Activated CD4-positive, CD25-positive, alpha-beta regulatory T cell treated with anti-CD3 and anti-CD28 coated beads, Interleukin-2, amount 50 U/mL, for 72 hours (primary cell): ENCODE results near the gene STUB1.

Experiments used
- DNase-seq: peaks from one replicate; pipeline ENCODE4 v3.0.0; 2021

STUB1 gene

DNA sequence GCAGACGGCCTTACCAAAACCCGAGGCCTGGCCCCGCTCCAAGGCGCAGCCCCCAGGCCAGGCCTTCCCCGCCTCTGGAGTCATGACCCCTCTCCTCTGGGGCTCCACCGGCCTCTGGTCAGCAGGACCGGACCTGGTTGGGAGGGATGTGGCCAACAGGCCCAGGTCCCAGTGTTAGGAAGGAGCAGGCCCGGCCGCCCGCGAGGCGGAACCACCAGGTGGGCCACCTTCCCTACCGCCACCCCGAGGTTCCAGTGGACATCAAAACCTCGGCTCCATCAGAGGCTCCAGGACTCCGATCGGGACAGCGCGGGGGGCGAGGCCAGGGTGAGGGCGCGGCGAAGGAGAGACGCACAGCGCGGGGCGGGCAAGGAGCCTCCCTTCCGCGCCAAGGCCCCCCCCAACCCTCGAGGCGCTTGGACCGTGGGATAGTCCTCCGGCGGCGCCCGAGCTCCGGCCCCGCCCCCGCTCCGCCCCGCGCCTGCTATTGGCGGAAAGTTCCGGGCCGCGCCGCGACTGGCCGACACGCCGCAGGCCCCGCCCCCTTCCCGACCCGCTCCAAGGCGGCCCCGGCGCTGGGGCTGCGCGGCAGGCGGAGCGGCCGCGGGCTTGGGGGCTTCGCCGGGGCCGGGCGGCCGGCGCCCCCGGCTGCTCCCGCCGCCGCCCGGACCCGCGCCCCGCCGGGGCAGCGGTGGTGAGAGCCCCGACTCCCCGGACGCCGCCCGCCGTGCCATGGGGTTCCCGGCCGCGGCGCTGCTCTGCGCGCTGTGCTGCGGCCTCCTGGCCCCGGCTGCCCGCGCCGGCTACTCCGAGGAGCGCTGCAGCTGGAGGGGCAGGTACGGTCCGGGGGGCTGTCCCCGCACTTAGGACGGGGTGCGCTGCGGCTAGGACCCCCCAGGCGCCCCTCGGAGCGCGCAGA, 34.6 kb downstream of the STUB1 start, which contains the start of gene METRN:
TSS of gene METRN (plus strand) at position 561 of the 919 bp plus-strand sequence. CDS start at position 733, 172 bp downstream.
- DNase-seq: peak; percentile 95

DNA sequence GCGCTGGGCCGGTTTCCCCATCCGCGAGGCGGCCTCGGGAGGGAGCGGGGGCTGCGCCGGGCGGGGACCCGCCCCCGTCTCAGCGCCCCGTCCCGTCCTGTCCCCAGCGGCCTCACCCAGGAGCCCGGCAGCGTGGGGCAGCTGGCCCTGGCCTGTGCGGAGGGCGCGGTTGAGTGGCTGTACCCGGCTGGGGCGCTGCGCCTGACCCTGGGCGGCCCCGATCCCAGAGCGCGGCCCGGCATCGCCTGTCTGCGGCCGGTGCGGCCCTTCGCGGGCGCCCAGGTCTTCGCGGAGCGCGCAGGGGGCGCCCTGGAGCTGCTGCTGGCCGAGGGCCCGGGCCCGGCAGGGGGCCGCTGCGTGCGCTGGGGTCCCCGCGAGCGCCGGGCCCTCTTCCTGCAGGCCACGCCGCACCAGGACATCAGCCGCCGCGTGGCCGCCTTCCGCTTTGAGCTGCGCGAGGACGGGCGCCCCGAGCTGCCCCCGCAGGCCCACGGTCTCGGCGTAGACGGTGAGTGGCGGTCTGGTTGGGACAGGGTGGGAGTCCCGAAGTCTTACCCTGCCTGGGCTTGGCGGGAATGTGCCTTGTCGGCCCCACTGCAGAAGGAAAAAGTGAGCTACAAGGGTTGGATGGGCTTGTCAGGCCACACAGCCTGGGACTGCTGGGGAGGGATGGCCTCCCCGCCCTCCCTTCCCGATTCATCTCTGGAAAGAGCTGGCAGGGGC, 35.4 kb downstream of the STUB1 start:
- DNase-seq: peak; percentile 44

DNA sequence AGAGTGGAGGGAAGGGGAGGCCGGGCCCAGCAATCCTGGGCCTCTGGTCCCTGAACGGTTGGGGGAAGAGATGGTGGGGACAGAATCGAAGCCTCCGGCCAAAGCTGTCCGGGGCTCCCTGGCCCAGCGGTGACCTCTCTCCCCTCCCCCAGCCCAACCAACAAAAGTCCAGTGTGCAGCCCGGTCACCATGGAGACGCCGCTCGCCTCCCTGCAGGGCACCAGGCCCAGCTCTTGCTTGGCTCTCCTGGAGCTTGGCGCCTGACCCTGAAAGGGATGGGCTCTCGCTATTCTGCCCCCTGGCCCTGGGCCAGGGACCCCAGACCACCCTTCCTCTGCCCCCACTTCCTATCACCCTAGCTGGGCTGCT, 36.0 kb downstream of the STUB1 start:
- DNase-seq: no peak

DNA sequence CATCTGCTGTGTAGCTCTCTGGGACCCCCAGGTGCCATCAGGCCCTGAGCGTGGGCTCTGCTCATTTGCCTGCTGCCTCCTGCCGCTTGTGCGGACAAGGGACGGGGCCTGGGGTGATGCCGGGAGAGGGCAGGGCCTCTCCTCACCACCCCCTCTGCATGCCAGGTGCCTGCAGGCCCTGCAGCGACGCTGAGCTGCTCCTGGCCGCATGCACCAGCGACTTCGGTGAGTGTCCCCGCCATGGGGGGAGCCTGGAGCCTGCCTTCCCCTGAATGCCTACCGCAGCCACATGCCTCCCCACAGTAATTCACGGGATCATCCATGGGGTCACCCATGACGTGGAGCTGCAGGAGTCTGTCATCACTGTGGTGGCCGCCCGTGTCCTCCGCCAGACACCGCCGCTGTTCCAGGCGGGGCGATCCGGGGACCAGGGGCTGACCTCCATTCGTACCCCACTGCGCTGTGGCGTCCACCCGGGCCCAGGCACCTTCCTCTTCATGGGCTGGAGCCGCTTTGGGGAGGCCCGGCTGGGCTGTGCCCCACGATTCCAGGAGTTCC, 36.6 kb downstream of the STUB1 start:
- no peak for DNase-seq

DNA sequence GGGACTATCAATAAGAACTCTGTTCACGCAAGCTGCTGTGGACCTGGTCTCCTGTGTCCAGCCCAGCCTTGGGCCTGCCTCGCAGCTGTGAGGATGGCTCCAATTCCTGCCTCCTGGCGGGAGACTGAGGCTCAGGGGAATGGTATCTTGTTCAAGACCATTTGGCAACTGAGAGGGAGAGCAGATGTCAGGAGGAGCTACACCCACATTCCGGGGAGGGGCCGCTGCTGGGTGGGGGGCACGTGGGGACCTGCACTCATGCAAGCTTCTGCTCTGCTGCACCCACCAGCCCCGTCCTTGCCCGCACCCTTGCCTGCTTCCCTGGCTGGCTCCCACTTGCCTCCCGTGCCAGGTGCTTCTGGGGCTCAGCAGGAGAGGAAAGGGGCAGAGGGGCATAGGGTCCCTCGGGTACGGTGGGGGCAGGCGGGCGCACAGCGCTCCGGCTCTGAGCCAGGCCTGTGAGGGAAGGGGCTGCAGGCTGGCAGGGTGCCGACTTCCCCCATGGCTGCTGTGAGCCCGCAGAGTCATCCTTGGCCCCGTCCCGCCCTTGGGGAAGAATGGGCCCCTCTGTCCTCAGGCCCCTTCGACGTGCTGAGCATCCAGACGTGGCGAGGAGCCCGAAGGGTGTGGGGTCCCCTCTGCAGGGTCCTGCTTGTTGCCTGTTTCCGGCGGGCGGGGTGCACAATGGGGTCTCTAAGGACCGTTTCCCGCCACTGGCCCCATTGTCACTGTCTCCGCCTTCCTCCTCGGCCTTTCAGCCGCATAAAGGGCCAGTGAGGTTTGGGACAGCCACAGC, 37.4 kb downstream of the STUB1 start:
- DNase-seq: no peak

DNA sequence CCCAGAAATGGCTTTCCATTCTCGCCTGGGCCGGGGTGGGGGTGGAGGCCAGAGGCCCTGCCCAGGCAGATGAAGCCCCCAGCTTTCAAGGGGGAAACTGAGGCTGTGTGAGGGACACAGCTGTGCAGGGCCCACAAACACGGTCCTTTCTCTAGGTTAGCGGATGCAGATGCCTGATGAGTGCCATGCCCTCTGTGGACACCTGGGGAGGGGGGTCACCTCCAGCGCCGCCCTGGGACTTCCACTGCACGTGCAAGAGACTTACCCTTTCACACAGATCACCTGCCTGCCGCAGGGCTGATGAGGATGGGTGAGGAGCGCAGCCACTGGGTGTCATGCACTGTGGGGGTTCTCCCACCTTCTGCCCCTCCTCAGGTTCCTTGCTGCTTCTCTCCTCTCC, 38.2 kb downstream of the STUB1 start:
- no peak for DNase-seq

DNA sequence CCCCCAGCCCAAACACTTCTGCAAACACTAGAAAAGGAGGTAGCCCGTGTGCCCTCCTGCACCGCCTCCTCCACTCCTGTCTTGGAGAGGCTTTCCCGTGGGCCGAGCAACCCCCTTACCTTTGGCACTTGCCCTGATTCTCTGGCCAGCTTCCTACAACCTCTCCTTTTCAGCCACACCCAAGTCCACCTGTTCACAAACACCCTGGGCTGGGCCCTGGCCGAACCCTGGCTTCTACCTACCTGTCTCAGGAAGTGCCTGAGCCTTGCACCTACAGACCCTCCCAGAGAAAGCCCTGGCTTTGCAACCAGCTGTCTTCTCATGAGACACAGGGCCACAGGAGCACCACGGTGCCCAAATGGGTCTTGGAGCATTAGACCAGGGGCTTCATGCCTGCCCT, 38.7 kb downstream of the STUB1 start:
- no peak for DNase-seq

DNA sequence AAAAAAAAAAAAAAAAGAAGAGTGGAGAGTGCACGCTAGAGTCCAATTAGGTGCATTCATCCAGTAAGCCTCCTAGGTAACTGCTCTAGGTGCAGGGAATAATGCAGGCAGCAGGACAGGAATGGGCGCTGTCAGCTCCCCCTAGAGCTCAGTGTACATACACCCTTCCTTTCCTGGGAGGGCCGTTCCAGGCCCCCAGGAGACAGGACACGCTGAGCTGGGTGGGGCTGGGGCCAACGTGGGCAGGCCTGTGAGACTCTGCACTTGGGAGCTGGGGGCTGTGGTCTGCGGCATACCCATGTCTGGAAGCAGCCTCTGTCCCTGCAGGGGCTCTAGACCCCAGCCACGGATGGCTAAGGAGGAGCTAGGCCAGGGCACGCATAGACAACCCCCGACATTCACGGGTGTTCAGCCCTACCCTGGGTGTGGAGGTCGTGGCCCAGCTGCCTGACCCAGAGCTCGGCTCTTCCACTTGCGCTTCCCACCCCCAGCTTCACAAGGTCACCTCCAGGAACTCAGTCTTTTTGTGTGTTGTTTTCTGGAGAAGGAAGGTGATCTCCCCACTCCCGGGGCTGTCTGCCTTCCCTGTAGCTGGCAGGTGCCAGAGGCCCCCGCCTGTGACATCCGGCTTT, 39.7 kb downstream of the STUB1 start:
- DNase-seq: no peak

DNA sequence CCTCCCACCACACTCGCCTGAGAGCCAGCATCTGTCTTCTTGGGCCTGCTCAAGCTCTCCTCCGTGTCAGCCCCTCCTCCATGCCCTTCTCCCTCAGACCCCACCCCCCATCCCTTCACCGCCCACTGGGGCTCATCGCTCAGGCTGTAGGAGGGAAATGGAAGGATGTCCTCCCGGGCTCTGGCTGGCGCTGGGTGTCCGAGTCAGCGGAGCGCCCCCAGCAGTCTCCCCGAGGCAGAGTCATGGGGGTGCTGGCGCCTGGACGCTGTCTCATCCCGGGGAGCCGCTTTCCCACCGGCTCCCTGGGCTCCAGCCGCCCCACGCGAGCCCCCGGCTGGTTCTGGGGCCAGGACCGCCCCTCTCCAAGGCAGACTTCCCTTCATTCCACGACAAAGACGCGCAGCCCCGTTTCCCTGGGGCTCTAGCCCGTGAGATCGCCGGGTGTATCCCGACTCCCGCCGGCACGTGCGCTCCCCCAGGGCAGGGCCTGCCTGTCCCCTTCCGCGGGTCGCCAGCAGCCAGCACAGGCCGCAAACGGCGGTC, 40.3 kb downstream of the STUB1 start:
- peak; percentile 48 for DNase-seq

DNA sequence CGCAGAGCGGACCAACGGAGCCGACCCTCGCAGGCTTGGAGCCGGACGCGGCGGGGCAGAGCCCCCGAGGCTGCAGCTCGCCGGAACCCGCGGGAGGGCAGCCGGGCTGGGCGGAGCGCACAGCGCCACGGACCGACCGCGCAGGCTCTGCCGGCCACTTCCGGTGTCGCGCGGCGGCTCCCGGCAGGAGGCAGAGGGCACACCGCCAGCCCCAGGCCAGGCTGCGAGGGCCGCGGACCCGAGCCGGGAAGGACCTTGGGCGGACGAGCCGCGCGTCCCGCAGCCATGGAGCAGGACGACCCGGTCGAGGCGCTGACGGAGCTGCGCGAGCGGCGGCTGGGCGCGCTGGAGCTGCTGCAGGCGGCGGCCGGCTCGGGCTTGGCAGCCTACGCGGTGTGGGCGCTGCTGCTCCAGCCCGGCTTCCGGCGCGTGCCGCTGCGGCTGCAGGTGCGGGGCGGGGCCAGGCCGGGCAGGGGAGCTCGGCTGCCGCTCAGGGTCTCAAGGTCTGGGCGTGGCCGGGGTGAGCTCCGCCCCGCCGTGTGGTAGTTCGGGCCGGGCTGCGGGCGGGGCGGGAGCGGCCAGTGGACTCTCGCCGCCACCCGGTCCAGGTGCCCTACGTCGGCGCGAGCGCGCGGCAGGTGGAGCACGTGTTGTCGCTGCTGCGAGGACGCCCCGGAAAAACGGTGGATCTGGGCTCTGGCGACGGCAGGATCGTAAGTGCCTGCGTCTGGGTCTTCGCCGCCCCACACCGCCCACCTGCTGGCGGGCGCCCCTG, 41.0 kb downstream of the STUB1 start, which contains the start of gene ANTKMT:
TSS of gene ANTKMT (plus strand) at position 157 of the 775 bp plus-strand sequence. CDS start at position 286, 129 bp downstream.
- DNase-seq: peak; percentile 83

DNA sequence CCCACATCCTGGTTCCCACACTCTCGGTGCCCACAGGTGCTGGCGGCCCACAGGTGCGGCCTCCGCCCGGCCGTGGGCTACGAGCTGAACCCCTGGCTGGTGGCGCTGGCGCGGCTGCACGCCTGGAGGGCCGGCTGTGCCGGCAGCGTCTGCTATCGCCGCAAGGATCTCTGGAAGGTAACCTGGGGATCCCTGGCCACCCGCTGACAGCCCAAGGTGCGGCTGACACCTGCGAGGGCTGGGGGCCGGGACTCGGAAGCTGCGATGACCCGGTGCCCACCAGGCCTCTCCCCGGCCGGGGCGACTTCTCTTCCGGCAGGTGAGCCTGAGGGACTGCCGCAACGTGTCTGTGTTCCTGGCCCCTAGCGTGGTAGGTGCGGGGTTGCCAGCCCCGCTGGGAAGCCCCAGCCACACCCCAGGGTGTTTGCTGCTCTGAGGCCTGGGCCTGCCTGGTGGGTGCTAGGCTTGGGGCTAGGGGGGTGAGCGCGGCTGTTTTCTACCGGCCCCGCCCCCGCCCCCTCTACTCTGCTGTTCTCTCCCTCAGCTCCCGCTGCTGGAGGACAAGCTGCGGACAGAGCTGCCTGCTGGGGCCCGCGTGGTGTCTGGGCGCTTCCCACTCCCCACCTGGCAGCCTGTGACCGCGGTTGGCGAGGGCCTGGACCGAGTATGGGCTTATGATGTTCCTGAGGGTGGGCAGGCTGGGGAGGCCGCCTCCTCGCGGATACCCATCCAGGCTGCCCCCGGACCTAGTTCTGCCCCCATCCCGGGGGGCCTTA, 41.7 kb downstream of the STUB1 start:
- DNase-seq: no peak

DNA sequence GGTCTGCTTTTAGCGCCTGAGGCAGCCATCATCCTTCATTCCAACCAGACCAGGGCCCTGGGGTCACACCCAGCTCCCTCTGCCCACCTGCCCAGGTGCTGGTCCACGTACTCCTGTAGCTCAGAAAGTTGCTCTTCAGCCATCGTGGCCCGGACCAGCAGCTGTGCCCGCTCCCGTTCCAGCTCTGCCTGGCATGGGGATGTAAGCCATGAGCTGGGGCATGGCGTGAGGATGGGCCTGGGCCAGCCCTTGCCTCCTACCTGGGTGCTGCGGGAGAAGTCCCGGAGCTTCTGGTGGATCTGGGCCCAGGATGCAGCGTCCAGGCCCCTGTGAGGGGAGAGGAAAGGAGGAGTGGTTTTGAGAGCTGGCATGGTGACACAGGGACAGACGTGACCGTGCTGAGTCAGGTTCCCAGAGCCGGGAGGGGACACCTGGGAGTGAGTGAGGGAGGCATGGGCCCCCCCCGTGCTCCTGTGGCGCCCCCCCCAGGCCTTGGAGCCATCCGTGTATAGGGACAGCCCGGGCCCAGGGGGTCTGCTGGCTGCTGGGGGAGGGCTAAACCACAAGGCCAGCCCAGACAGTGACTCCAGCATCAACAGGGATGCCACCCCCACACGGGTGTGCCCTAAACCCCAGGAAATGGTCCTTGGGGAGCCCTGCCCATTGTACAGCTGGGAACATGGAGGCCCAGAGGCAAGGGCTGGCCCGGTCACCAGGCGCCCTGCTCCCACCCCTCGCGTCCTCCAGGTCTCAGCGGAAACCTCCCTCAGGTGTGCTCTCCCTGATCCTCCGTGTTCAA, 42.8 kb downstream of the STUB1 start:
- no peak for DNase-seq

DNA sequence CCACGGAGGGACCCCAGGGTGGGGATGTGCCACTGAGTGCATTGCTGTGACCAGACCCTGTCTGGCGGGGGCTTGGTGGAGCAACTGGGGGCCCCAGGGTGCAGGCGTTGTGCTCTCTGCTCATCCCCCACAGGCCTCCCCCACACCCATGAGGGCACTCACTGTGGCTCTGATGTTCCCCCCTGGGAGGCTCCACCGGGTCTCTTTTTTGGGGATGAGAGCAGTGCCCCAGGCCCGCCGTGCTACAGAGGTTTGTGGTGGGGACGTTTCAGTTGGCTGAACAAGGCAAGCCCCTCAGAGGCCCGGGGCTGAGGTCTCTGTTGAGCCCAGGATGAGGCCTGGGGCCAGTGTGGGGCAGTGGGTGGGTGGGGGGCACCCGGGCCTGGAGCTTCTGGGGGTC, 43.5 kb downstream of the STUB1 start:
- DNase-seq: no peak

DNA sequence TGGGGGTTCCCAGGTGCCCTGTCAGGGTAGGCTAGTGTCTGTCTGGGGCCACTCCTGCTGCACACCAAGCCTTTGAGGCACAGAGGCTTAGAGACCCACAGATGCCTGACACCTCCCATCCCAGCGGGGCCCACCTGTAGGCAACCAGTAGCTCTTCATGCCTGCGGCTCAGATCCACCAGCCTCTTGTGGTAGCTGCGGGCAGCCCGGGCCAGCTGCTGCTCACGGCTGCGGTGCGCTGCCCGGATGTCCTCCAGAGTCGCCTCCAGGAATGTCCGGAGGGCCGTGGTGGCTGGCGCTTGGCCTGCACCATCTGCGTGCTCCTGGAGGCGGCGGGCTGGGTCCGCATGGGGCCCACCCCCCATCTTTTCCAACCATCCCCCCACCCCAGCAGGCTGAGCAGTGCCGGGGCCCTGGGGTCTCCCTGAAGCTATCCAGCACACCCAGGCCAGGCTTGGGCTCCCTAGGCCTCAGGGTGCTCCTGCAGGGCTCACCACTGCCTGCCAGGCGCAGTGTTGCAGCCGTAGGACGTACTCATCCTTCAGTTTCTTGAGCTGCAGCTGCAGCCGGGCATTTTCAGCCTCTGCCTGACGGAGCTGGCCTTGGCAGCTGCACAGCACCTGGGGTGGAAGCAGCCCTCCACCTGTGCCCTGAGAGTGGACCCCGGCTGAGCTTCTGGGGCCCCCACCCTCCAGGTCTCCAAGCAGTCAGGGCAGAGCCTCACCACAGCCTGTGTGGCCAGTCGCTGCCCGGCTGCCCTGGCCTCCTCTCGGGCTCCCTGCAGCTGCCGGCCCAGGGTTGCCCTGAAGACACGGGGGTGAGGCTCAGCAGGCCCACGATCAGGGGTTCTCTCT, 44.2 kb downstream of the STUB1 start:
- no peak for DNase-seq

DNA sequence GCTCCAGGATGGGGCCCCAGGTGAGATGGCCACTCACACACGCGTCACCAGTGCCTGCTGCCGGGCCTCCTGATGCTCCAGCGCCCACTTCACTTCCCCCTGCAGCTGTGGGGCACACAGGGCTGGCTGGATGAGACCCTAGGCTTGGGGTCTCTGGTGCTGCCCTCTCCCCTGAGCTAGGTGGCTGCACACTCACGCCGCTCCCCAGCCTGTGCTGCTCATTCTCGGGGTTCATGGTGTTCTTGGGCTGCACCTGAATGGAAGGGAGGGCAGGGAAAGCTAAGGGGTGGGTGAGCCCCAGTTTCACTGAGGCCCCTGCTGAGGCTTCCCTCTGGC, 44.8 kb downstream of the STUB1 start:
- no peak for DNase-seq

DNA sequence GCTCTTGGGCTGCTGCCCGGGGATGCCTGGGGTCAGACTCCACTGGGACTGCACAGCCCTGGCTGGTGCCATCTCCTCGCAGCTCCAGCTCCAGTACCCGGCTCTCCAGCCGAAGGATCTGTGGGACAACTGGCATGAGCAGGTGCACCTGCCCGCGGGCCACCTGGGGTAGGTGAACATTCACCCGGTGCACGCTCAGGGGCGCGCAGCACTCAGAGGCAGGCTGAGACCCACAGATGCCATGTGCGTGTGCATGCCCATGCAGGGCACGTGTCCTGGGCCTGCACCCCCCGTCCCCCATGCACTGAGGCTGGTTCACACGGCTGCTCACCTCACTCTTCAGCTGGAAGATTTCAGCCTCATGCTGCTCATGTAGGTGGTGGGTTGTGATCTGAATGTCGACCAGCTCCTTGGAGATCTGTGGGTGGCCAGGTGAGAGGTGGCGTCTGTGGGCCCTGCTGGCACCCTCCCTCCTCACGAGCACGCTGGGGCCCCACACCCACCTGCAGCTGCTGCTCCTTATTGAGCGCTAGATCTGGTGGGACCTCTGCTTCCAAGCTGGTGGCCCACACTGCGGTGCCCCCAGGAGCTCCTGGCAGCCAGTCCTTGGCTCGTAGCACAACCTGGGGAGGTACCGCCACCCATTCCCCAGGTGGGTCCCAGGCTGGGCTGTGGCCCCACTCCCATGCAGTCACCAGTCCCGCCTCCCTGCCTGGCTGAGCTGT, 45.4 kb downstream of the STUB1 start:
- DNase-seq: no peak

DNA sequence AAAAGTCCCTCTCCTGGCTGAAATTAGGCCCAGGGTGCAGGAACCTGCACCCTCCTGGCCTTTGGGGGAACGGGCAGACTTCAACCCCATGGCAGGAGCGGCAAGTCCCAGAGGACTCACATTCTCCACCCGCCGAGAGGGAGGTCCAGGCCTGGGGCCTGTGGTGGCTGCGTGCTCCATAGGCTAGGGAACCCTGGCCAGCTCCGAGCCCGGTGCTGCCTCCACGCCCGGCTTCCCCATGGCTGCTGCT, 45.9 kb downstream of the STUB1 start:
- DNase-seq: no peak
